Measurements from ENCODE around the gene KERA. TPM values are rescaled to one million over a fixed set of nuclear protein-coding genes. Genes with fewer than 3 reads are reported as not detected.

KERA gene
- total and polyA plus RNA-seq, 2 of the 4 experiments (the other 2 are of a cell fraction) = not detected

DNA sequence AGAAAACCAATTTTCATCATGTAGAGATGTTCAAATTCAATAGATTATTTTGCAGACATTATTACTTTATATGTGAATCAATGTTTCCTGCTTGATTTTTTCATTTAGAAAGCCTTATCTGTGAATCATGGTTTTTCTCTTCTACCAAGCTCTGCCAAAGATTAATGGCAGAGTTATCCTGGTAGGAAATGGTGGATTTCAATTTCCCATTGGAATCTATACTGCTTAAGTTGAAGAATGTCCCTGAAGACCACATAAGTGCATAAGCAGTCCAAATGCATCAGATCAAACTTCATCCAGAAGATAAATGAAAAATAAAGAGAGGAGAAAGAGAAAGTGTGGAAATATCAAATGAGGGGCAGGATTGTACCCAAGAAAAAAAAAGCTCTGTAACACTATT lies 48.5 kb upstream of the KERA start:
- Histone ChIP-seq H3K27ac (ENCODE audit: insufficient read depth, low read length) (no peak overlapping the region), H3K23ac (ENCODE audit: low read depth, low read length) (no peak overlapping the region), H2BK120ac (ENCODE audit: low read depth, low read length) (no peak overlapping the region), H2BK20ac (ENCODE audit: low read depth, low read length) (no peak overlapping the region), H4K8ac (ENCODE audit: low read depth in 2 of 2, low read length in 2 of 2) (no peak overlapping the region), H3K27me3 (ENCODE audit: control insufficient read depth, insufficient read depth, low read length) (no peaks in the 10 kb centered on the region), H2BK5ac (ENCODE audit: low read depth, low read length, poor library complexity, severe bottlenecking) (no peak overlapping the region), H3K4me1 (ENCODE audit: control insufficient read depth, insufficient read depth, low read length) (peaks cover 2% of the 10 kb centered on the region; the same call in 1 of the 2 replicates), H3K9ac (ENCODE audit: low read depth, low read length) (no peak overlapping the region), H3K36me3 (ENCODE audit: control insufficient read depth, insufficient read depth, low read length) (peaks cover 9% of the 10 kb centered on the region), H3K4me3 (ENCODE audit: insufficient read depth, low read depth, low read length) (no peak overlapping the region), H3K9me1 (ENCODE audit: insufficient read depth, low read length) (no peaks in the 10 kb centered on the region; the same call in 1 of the 2 replicates), H2AFZ (replicated peaks; ENCODE audit: low read length, poor library complexity) (no peak overlapping the region), H2AK5ac (ENCODE audit: low read depth, low read length) (no peak overlapping the region), H3K4ac (ENCODE audit: low read depth, low read length) (no peak overlapping the region), H4K5ac (ENCODE audit: low read depth, low read length) (no peak overlapping the region), H3K9me3 (ENCODE audit: control insufficient read depth, insufficient read depth, low read length) (no peaks in the 10 kb centered on the region), H4K20me1 (ENCODE audit: insufficient read depth, low read length) (no peaks in the 10 kb centered on the region), H3K56ac (ENCODE audit: extremely low read depth, insufficient read depth, low read length) (no peak overlapping the region), H2AK9ac (replicated peaks; ENCODE audit: low read depth, low read length, poor library complexity) (no peak overlapping the region), H4K91ac (ENCODE audit: insufficient read depth, low read depth, low read length) (no peak overlapping the region), H3K4me2 (ENCODE audit: low read depth, low read length) (no peak overlapping the region), H3K18ac (ENCODE audit: low read depth, low read length) (no peak overlapping the region), H2BK15ac (ENCODE audit: low read depth, low read length) (no peak overlapping the region), H3K79me1 (ENCODE audit: low read depth in 1 of 2, low read length in 2 of 2) (peaks cover 0 to 14% of the 10 kb centered on the region in 2 experiments; a peak in 3 of 4 replicates), H3K14ac (replicated peaks; ENCODE audit: low read depth, low read length) (no peak overlapping the region)
- no TSS peak for BruUV-seq (replicated peaks)
- DNase-seq (no peak), ATAC-seq (ENCODE audit: low read depth) (no peak)
- intact Hi-C loops (cut with micrococcal nuclease) = loop anchor here (5.0 kb wide), 1 partner anchor 109 kb away; no protein-coding TSS in a partner anchor
- TF ChIP-seq CHD1 (IDR thresholded peaks at IDR 0.05; ENCODE audit: low read depth, low read length) (no peak), RFX5 (IDR thresholded peaks at IDR 0.05; ENCODE audit: low read depth, low read length) (no peak), RCOR1 (IDR thresholded peaks at IDR 0.05; ENCODE audit: insufficient replicate concordance, low read length) (no peak), MAFK (IDR thresholded peaks at IDR 0.05; ENCODE audit: low read depth, low read length) (no peak), NFE2L2 (IDR thresholded peaks at IDR 0.05; ENCODE audit: low read depth, low read length) (no peak), RAD21 (IDR thresholded peaks at IDR 0.05; ENCODE audit: low read length) (no peak), CEBPB (IDR thresholded peaks at IDR 0.05; ENCODE audit: low read depth, low read length) (no peak), SMC3 (IDR thresholded peaks at IDR 0.05; ENCODE audit: low read depth, low read length) (no peak), MXI1 (IDR thresholded peaks at IDR 0.05; ENCODE audit: borderline replicate concordance, low read depth, low read length) (no peak)
- TF ChIP-seq, protein P1, sequence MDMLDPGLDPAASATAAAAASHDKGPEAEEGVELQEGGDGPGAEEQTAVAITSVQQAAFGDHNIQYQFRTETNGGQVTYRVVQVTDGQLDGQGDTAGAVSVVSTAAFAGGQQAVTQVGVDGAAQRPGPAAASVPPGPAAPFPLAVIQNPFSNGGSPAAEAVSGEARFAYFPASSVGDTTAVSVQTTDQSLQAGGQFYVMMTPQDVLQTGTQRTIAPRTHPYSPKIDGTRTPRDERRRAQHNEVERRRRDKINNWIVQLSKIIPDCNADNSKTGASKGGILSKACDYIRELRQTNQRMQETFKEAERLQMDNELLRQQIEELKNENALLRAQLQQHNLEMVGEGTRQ (IDR thresholded peaks at IDR 0.05; ENCODE audit: low read depth, low read length) = no peak
- TF ChIP-seq, protein P2, sequence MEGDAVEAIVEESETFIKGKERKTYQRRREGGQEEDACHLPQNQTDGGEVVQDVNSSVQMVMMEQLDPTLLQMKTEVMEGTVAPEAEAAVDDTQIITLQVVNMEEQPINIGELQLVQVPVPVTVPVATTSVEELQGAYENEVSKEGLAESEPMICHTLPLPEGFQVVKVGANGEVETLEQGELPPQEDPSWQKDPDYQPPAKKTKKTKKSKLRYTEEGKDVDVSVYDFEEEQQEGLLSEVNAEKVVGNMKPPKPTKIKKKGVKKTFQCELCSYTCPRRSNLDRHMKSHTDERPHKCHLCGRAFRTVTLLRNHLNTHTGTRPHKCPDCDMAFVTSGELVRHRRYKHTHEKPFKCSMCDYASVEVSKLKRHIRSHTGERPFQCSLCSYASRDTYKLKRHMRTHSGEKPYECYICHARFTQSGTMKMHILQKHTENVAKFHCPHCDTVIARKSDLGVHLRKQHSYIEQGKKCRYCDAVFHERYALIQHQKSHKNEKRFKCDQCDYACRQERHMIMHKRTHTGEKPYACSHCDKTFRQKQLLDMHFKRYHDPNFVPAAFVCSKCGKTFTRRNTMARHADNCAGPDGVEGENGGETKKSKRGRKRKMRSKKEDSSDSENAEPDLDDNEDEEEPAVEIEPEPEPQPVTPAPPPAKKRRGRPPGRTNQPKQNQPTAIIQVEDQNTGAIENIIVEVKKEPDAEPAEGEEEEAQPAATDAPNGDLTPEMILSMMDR (conservative IDR thresholded peaks at IDR 0.05; ENCODE audit: low read depth, low read length) = no peak
- in situ Hi-C loops (cut with MboI; ENCODE audit: low sequenced_read_pairs) = no loop called here
- ChIA-PET CTCF (interaction anchor here (0.5 to 0.7 kb wide), 3 partner anchors 50 to 574 kb away, joined by 3 to 11 read pairs (median 4); no protein-coding TSS in a partner anchor), POLR2A (ENCODE audit: unreplicated experiment) (no interaction called here)
- dilution Hi-C loops (cut with HindIII; ENCODE audit: low sequenced_read_pairs, unreplicated experiment) = no loop called here

All from IMR-90 (cell line).